GM19025 (cell line): ENCODE measurements around the gene LDLRAP1.
"Not testable (repeated sequence)": the region's sequence is repeated elsewhere in the genome, so short reads cannot be mapped to it uniquely, and the experiment has no call there.

ENCODE experiments used
- ATAC-seq: cut with Tn5 transposase; IDR thresholded peaks from one replicate; pipeline ENCODE4 v1.9.1; 2021; ENCODE audit warnings: mild to moderate bottlenecking, low read depth, moderate library complexity; ENCODE audit not compliant: unreplicated experiment

The LDLRAP1 gene

GRCh38 chr1:25543425-25544242, at the start of gene LDLRAP1:
Gene LDLRAP1 (plus strand): TSS chr1:25543606. CDS start chr1:25543699, 93 bp downstream.
- peak; percentile 88 for ATAC-seq

DNA sequence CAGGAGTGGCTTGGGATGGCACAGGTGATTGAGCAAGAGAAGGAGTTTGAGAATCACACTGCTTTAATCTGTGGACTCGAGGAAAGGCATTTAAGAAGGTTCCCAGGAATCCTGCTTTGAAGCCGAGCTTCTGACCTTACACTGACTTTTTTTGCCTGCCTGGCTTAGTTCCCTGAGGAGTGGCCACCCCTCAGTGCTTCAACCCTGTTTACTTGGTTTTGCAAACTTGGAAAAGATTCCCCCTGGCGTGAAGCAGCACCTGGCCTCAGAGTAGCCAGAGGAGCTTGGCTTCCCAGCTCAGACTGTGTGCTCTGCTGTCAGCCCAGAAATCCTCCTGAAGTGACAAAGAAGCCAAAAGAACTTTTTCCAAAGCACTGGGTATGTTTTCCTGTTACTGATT, 48.5 kb upstream of the LDLRAP1 start:
- ATAC-seq, result no peak

DNA sequence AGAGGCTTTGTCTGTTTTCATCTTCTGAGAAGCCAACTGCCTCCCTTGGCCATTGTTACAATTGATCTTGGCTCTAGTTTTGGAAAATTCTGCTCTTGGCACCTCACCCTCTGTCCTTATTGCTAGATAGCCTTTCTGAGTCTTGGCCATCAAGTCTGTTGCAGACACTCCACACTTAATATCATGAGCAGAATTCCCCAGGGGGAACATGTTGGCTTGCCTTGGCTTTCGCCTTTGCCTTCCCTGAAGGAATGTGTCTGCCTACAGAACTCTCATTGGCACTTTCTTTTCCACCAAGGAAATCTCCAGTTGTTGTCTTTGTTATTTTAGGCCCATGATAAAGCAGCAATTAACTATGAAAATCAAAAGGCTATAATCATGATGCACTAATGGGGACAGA, 42.7 kb upstream of the LDLRAP1 start:
- ATAC-seq, result no peak

GRCh38 chr1:25501235-25502058, 42.0 kb upstream of the LDLRAP1 start:
- no peak for ATAC-seq

- ATAC-seq, result no peak
Observed at GRCh38 chr1:25502957-25503356, 40.4 kb upstream of the LDLRAP1 start.

DNA sequence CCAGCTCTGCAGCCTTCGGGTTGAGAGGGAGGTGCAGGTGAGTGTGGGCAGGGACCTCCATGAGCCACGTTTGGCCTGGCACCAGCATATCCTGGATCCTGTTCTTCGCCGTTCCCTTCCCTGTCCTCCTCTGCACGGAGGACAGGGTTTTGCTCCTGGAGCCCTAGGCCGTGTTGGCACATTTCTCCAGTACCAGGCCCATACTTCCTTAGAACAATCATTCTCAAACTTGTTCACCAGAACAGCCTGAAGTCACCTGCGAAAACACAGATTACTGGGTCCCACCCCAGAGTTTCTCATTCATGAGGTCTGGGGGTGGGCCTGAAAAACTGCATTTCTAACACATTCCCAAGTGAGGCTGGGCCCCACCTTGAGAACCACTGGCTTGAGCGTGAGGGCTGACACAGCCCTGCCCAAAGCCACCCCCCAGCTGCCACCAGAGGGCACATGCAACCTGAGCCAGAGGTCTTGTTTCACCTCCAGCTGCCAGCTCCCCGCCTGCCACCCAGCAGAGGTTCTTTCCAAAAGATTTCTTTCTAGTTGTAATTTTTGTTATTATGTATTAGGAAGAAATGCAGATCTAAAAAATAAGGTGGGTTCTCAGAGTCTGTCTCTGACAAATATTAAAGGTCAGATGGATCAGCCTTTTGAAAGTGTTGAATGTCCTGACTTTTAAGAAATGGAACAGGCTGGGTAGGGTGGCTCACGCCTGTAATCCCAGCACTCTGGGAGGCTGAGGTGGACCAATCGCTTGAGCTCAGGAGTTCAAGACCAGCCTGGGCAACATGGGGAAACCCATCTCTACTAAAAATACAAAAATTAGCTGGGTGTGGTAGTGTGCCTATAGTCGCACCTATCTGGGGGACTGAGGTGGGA, 39.6 kb upstream of the LDLRAP1 start:
- no peak for ATAC-seq

- ATAC-seq, result no peak
Observed at GRCh38 chr1:25504706-25505595, 38.5 kb upstream of the LDLRAP1 start.

DNA sequence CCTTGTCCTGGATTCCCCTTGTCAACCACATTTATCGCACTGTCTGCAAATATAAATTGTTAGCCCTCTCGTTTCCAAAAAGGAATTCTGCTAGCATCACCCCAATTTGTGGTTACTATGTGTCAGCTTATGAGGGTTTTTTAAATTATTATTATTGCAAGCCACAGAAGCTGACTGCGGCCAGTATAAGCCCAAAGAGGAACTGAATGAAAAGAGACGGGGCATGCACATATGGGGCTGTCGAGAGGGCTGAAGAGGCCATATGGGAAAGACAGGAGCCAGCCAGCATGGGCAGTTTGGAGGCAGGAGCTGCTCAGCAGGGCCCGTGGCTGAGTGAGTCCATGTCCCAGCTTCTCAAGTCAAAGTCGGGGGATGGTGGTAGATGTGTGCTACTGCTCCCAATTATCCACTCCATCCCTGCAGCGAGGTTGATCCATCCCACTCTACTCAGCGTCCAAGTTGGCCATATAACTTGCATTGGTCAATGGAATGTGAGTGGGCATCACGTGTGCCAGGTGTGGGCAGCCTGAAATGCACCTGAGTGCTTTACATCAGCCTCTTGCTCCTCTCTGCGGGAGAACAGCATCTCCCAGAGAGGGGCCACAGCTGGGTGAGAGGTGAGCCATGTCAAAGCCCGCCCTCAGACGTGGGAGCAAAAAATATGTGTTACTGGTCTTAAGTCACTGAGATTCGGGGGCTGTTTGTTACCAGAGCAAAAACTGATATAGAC, 37.6 kb upstream of the LDLRAP1 start:
- no peak for ATAC-seq

DNA sequence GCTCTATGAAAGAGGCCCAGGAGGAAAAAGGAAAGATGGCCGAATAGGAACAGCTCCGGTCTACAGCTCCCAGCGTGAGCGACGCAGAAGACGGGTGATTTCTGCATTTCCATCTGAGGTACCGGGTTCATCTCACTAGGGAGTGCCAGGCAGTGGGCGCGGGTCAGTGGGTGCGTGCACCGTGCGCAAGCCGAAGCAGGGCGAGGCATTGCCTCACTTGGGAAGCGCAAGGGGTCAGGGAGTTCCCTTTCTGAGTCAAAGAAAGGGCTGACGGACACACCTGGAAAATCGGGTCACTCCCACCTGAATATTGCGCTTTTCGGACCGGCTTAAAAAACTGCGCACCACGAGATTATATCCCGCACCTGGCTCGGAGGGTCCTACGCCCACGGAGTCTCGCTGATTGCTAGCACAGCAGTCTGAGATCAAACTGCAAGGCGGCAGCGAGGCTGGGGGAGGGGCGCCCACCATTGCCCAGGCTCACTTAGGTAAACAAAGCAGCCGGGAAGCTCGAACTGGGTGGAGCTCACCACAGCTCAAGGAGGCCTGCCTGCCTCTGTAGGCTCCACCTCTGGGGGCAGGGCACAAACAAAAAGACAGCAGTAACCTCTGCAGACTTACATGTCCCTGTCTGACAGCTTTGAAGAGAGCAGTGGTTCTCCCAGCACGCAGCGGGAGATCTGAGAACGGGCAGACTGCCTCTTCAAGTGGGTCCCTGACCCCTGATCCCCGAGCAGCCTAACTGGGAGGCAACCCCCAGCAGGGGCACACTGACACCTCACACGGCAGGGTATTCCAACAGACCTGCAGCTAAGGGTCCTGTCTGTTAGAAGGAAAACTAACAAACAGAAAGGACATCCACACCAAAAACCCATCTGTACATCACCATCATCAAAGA, 36.6 kb upstream of the LDLRAP1 start:
- not testable (repeated sequence) for ATAC-seq

DNA sequence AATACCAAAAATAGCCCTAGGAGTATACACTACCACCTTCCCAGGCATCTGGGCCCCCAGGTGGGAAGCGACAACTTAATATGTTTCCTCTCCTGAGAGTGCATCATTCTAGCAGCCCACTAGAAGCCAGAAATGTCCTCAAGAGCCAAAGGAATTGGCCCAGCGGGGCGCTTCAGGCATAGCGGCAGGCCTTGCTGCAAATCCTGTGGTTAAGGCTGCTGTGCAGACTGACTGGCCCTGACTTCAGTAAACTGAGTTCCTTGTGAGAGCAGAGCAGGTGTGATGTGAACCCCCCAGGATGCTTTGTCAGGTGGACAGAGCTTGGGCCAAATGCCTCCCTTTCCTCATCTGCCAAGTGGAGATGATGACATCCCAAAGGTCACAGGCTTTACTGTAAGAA, 29.7 kb upstream of the LDLRAP1 start:
- no peak for ATAC-seq

DNA sequence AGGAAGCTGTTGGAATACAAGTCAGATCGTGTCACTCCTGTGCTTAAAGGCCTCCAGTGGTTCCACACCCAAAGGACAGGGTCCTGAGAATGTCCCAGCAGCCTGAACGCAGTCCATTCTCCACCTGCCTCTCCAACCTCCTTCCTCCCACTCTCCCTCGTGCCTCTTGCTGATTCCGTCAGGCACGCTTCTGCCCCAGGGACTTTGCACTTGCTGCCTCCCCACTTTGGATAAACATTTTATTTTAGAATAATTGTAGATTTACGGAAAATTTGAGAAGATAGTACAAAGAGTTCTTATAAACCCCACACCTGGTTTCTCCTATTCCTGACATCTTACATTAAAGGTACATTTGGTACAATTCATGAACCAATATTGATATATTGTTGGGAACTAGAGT, 28.4 kb upstream of the LDLRAP1 start:
- ATAC-seq, result no peak

DNA sequence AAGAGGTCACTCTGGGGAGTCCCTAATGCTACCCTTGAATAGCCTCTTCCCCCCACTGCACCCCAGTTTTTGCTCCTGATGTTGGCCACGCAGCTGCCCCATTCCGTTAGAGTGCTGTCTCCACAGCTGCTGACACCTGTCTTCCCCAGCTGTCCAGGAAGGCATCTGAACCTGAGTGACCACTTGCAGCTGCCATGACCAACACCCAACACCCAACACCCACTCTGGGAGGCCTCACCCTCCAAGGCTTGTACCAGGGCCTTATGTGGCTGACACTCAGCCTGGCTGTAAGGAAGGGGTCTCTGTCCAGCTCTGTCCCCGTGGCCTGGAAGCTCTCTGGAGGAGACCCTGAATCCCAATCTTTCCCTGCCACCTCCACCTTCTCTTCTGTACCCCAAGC, 26.7 kb upstream of the LDLRAP1 start:
- ATAC-seq, result no peak

- no peak for ATAC-seq
Observed at GRCh38 chr1:25517476-25518394, 25.7 kb upstream of the LDLRAP1 start.

DNA sequence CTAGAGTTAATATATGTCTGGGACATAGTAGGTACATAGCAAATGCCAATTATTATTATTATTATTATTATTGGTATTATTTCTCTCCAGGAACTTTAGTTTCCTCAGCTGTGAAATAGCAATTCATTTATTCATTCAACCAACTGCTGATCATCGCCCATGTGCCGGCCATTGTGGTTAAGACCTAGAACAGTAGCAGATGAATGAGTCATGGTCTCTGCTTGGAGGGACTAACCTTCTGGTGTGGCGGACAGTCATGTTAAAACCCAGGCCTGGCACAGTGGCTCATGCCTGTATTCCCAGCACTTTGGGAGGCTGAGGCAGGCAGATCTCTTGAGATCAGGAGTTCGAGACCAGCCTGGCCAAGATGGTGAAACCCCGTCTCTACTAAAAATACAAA, 23.8 kb upstream of the LDLRAP1 start:
- no peak for ATAC-seq

DNA sequence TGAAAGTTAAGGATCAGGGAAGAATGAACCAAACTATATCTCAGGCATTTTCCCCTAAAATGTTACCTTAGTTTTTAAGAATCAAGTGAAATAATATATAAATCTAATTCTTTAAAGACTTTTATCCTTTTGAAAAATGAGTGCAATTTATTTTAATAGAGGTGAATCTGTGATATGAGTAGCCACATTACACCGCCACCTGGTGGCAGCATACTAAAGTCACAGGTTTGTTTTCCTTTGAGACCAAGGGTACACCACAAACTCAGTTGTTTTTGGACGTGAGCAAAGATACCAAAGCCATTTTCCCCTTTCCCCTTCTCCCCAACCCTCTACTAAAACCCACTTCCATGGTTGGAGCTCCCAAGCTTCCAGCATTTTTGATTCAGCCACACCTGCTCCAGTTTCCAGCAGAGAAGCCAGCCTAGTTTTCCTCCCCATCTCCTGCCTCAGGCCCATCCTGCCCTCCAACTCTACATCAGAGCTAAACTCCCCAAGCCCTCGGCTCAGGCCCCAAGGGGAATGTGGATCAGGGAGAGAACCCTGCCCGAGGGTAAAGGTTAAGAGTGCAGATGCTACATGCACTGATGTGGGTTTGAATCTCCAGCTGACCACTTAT, 22.9 kb upstream of the LDLRAP1 start:
- ATAC-seq, result no peak

DNA sequence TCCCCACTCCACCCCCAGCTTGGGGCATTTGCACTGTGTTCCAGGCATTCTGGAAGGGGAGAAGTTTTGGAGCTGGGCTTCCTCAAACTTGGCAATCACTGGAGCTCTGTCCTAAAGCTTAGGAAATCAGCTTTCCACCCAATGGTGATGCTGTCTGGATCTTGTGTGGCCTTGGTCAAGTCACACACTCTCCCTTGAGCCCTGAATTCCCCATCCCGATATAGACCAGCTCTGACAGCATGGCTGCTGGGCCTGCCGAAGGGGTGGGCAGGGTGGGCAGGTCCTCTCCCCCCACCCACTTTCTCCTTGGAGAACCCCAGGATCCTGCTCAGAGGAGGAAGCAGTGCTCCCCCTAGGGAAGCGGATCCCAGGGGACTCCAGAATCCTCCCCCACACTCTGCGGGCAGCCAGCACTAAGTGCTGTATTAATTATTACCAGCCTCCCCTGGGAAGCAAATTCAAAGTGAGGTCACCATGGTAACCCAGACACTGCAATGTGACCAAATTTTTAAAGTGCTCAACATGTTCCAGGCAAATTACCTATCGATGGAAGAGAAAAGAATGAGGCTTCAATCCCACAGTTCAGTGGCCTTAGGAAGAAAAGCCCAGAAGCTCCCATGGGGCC, 21.3 kb upstream of the LDLRAP1 start:
- ATAC-seq, result no peak
